Measurements from ENCODE around the gene MDGA2.

DNA sequence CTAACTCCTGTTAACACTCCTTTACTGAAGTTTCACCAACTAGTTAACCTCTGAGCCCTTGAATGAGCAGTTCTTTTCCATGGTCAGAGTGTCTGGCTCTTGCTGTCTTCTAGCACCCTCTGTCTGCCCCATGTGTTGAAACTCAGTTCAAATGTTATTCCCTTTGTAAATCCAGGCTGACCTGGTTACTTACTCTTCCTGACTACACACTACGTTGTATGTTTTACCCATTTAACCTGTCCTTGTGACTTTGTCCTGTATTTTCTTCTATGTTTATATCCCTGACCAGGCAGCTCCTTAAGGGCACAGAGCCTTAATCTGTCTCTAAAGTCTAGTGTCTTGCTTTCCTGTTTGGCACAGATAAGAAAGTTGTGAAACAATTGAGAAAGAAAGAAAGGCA, 634.9 kb downstream of the MDGA2 start:
- TF ChIP-seq POLR2A (IDR thresholded peaks at IDR 0.05): no peak
- peak in 3 of 6 experiments; percentile 31 to 36 (median 36) for TF ChIP-seq CTCF (IDR thresholded peaks at IDR 0.05)
- TF ChIP-seq EP300 (IDR thresholded peaks at IDR 0.05): no peak

Measured in upper lobe of left lung (tissue), 4 donors.